ENCODE measurements around the gene NAIF1. TPM values are rescaled to one million over a fixed set of nuclear protein-coding genes. Genes with fewer than 3 reads are reported as not detected.
"Not testable (repeated sequence)": the region's sequence is repeated elsewhere in the genome, so short reads cannot be mapped to it uniquely, and the experiment has no call there.

The NAIF1 gene
- polyA plus RNA-seq, 1 of the 3 experiments (the other 2 are of a cell fraction): 14.8 TPM

GRCh38 chr9:128071475-128071874 lies 4.4 kb upstream of the NAIF1 start:
- H3K9ac ChIP-seq; H3K9me2 ChIP-seq; DNase-seq; H4K20me1 ChIP-seq (ENCODE audit: insufficient read depth); H3K27me3 ChIP-seq (ENCODE audit: insufficient read depth); H3K4me3 ChIP-seq (ENCODE audit: low read depth in 2 of 2, low read length in 1 of 2); H3K9me3 ChIP-seq; H2AFZ ChIP-seq (ENCODE audit: low read depth); H3K36me3 ChIP-seq (replicated peaks in 1 of 2; ENCODE audit: control insufficient read depth in 1 of 2, insufficient read depth in 2 of 2, low read length in 1 of 2): not testable (repeated sequence)
- 99% methylated on average over 12 of the region's 12 CpGs for WGBS (ENCODE audit: low lambda C conversion rate)
- Histone ChIP-seq H3K4me2 (peak overlapping the region; percentile 64), H3K79me2 (ENCODE audit: insufficient read depth) (peaks cover 87% of the 10 kb centered on the region), H3K4me1 (ENCODE audit: control insufficient read depth in 1 of 2, insufficient read depth in 2 of 2, low read depth in 1 of 2, low read length in 1 of 2) (peaks cover 19 to 24% of the 10 kb centered on the region in 2 experiments), H3F3A (replicated peaks; ENCODE audit: insufficient read depth) (peaks cover 24% of the 10 kb centered on the region), H3K27ac (ENCODE audit: low read depth in 2 of 2, low read length in 1 of 2) (peak overlapping the region in 1 of 2 experiments; percentile 84; a peak in 2 of 4 replicates)
- ChIA-PET CTCF (interaction anchor here (0.7 to 5.0 kb wide), 5 partner anchors 12 to 128 kb away, joined by 3 to 23 read pairs (median 8); no protein-coding TSS in a partner anchor), POLR2A (interaction anchor here (0.6 to 1.3 kb wide), 2 partner anchors 20 to 22 kb away, joined by 4 to 5 read pairs; no protein-coding TSS in a partner anchor)

DNA sequence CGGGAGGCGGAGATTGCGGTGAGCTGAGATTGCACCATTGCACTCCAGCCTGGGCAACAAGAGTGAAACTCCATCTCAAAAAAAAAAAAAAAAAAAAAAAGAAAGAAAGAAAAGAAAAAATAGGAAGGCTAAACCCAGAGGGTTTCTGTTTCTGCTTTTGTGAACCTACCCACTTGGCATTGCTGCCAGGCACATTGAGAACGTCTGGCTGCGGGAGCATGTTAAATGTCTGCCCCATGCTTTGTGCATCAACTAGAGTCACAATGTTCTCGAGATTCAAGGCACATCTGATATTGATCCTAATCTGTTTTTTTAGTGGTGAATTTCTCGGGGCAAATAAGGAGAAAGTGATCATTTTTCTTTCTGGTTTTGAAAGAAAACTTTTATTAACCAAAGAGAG lies 3.8 kb upstream of the NAIF1 start:
- WGBS (ENCODE audit: low lambda C conversion rate): 83% methylated on average over 7 of the region's 7 CpGs
- H3K4me3 ChIP-seq (ENCODE audit: low read depth in 2 of 2, low read length in 1 of 2): no peak overlapping the region
- ChIA-PET POLR2A (interaction anchor here (0.6 kb wide), 1 partner anchor 21 kb away, joined by 5 read pairs; no protein-coding TSS in a partner anchor), CTCF (interaction anchor here (0.9 to 2.9 kb wide), 2 partner anchors 24 to 128 kb away, joined by 4 to 14 read pairs; no protein-coding TSS in a partner anchor)
- H3K4me2 ChIP-seq: no peak overlapping the region
- H3K9ac ChIP-seq: no peak overlapping the region
- no peaks in the 10 kb centered on the region for H3K9me2 ChIP-seq
- no peaks in the 10 kb centered on the region for H3K9me3 ChIP-seq
- no peak overlapping the region for H2AFZ ChIP-seq (ENCODE audit: low read depth)
- no peak for TF ChIP-seq JUND (IDR thresholded peaks at IDR 0.05)
- TF ChIP-seq SIN3A (IDR thresholded peaks at IDR 0.05; ENCODE audit: borderline replicate concordance, low read depth, low read length): no peak
- no peak for TF ChIP-seq RAD21 (IDR thresholded peaks at IDR 0.05; ENCODE audit: low read length)
- TF ChIP-seq RCOR1 (IDR thresholded peaks at IDR 0.05; ENCODE audit: low read length): no peak
- no peak for TF ChIP-seq REST (IDR thresholded peaks at IDR 0.05; ENCODE audit: low read depth, low read length)
- TF ChIP-seq POLR2AphosphoS5 (IDR thresholded peaks at IDR 0.05; ENCODE audit: low read depth, low read length): no peak
- no peak for TF ChIP-seq FOXJ3 (CRISPR knock-in tag; IDR thresholded peaks at IDR 0.05)
- peaks cover 87% of the 10 kb centered on the region for H3K79me2 ChIP-seq (ENCODE audit: insufficient read depth)
- no peak for DNase-seq
- H4K20me1 ChIP-seq (ENCODE audit: insufficient read depth): no peaks in the 10 kb centered on the region
- H3K4me1 ChIP-seq (ENCODE audit: control insufficient read depth in 1 of 2, insufficient read depth in 2 of 2, low read depth in 1 of 2, low read length in 1 of 2): peaks cover 25 to 30% of the 10 kb centered on the region in 2 experiments
- H3K27ac ChIP-seq (ENCODE audit: low read depth in 2 of 2, low read length in 1 of 2): no peak overlapping the region
- H3K27me3 ChIP-seq (ENCODE audit: insufficient read depth): no peaks in the 10 kb centered on the region
- H3K36me3 ChIP-seq (replicated peaks in 1 of 2; ENCODE audit: control insufficient read depth in 1 of 2, insufficient read depth in 2 of 2, low read length in 1 of 2): no peaks in the 10 kb centered on the region
- peaks cover 24% of the 10 kb centered on the region for H3F3A ChIP-seq (replicated peaks; ENCODE audit: insufficient read depth)

All from SK-N-SH (cell line).